ENCODE measurements around the gene ATP10A.

GRCh38 chr15:25811481-25811906 lies 51.6 kb downstream of the ATP10A start:
- TF ChIP-seq CTCF (IDR thresholded peaks at IDR 0.05) (no peak), POLR2A (IDR thresholded peaks at IDR 0.05) (no peak)

Data from ovary (tissue), 3 donors.